Measurements from ENCODE around the gene MRPL37.

Gene MRPL37

GRCh38 chr1:54171606-54172005, 28.4 kb upstream of the MRPL37 start (continued):
- TF ChIP-seq POU6F1 (CRISPR knock-in tag; IDR thresholded peaks at IDR 0.05; ENCODE audit: borderline replicate concordance, low read depth): no peak
- TF ChIP-seq SNAI2 (CRISPR knock-in tag; IDR thresholded peaks at IDR 0.05): no peak
- TF ChIP-seq ZC3H10 (CRISPR knock-in tag; IDR thresholded peaks at IDR 0.05): no peak
- TF ChIP-seq TCF4 (CRISPR knock-in tag; IDR thresholded peaks at IDR 0.05; ENCODE audit: borderline replicate concordance): no peak
- no peak for TF ChIP-seq CREB5 (CRISPR knock-in tag; IDR thresholded peaks at IDR 0.05; ENCODE audit: low read depth)
- TF ChIP-seq ZFP30 (CRISPR knock-in tag; IDR thresholded peaks at IDR 0.05): no peak
- no peak for TF ChIP-seq BACH2 (CRISPR knock-in tag; IDR thresholded peaks at IDR 0.05; ENCODE audit: borderline replicate concordance)

GRCh38 chr1:54172614-54173599, 27.1 kb upstream of the MRPL37 start:
- TF ChIP-seq ISL1 (CRISPR knock-in tag; IDR thresholded peaks at IDR 0.05) (no peak), PPARA (CRISPR knock-in tag; IDR thresholded peaks at IDR 0.05; ENCODE audit: borderline replicate concordance) (no peak), OSR1 (CRISPR knock-in tag; IDR thresholded peaks at IDR 0.05) (no peak), CSRNP3 (CRISPR knock-in tag; IDR thresholded peaks at IDR 0.05) (no peak), ARNTL (CRISPR knock-in tag; IDR thresholded peaks at IDR 0.05; ENCODE audit: borderline replicate concordance, low read depth) (no peak), ZFP3 (CRISPR knock-in tag; IDR thresholded peaks at IDR 0.05) (no peak), TCF4 (CRISPR knock-in tag; IDR thresholded peaks at IDR 0.05; ENCODE audit: borderline replicate concordance) (no peak), ZFP30 (CRISPR knock-in tag; IDR thresholded peaks at IDR 0.05) (no peak), ESRRG (CRISPR knock-in tag; IDR thresholded peaks at IDR 0.05) (no peak), GLIS3 (CRISPR knock-in tag; IDR thresholded peaks at IDR 0.05) (no peak), SNAI2 (CRISPR knock-in tag; IDR thresholded peaks at IDR 0.05) (no peak), ZC3H10 (CRISPR knock-in tag; IDR thresholded peaks at IDR 0.05) (no peak)
- peak; percentile 26; the same call in 1 of the 3 replicates for ATAC-seq

- TF ChIP-seq CREB5 (CRISPR knock-in tag; IDR thresholded peaks at IDR 0.05; ENCODE audit: low read depth) (no peak), ARNTL (CRISPR knock-in tag; IDR thresholded peaks at IDR 0.05; ENCODE audit: borderline replicate concordance, low read depth) (no peak), ISL1 (CRISPR knock-in tag; IDR thresholded peaks at IDR 0.05) (no peak), BACH2 (CRISPR knock-in tag; IDR thresholded peaks at IDR 0.05; ENCODE audit: borderline replicate concordance) (no peak), RARB (CRISPR knock-in tag; IDR thresholded peaks at IDR 0.05) (no peak)
- ATAC-seq: no peak
These were observed 26.3 kb upstream of the MRPL37 start for GRCh38 chr1:54173681-54174080.

GRCh38 chr1:54174106-54174505, 25.9 kb upstream of the MRPL37 start:
- TF ChIP-seq SNAI2 (CRISPR knock-in tag; IDR thresholded peaks at IDR 0.05) (no peak), POU6F1 (CRISPR knock-in tag; IDR thresholded peaks at IDR 0.05; ENCODE audit: borderline replicate concordance, low read depth) (no peak), OSR1 (CRISPR knock-in tag; IDR thresholded peaks at IDR 0.05) (no peak), RARB (CRISPR knock-in tag; IDR thresholded peaks at IDR 0.05) (no peak)

More at GRCh38 chr1:54174106-54174505, 25.9 kb upstream of the MRPL37 start:
- no peak for ATAC-seq
